ENCODE data around the gene COX11. TPM values are rescaled to one million over a fixed set of nuclear protein-coding genes. Genes with fewer than 3 reads are reported as not detected.

COX11 gene
- total and polyA plus RNA-seq, 2 of the 13 experiments (the other 11 are each of a cell fraction or from before 2014, with no cell fraction given), result 103 to 203 TPM

DNA sequence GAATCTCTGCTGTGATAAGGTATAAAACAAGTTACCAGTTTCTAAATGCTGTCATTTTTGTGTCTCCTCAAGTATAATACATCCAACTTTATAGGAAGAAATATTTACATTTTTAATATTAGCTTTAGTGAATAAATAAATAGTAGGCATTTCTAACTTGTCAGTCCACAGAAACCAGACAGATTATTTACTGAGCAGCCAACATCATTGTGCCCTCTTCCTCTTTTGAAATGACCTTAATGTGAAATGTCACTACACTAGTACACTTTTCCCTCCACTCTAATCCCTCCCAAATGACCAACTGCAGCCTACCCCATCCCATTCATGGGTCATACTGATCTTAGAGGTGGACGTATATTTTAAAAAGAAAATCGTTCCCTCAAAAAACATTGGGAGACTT, 9.3 kb upstream of the COX11 start:
- TF ChIP-seq KLF12 (CRISPR knock-in tag; IDR thresholded peaks at IDR 0.05; ENCODE audit: borderline replicate concordance) (no peak), SYNCRIP (IDR thresholded peaks at IDR 0.05; ENCODE audit: insufficient read depth, low read depth, low read length) (no peak), ONECUT2 (CRISPR knock-in tag; IDR thresholded peaks at IDR 0.05) (no peak)
- TF ChIP-seq, protein P1, sequence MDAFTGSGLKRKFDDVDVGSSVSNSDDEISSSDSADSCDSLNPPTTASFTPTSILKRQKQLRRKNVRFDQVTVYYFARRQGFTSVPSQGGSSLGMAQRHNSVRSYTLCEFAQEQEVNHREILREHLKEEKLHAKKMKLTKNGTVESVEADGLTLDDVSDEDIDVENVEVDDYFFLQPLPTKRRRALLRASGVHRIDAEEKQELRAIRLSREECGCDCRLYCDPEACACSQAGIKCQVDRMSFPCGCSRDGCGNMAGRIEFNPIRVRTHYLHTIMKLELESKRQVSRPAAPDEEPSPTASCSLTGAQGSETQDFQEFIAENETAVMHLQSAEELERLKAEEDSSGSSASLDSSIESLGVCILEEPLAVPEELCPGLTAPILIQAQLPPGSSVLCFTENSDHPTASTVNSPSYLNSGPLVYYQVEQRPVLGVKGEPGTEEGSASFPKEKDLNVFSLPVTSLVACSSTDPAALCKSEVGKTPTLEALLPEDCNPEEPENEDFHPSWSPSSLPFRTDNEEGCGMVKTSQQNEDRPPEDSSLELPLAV (CRISPR knock-in tag; conservative IDR thresholded peaks at IDR 0.05; ENCODE audit: low read depth), result no peak
- TF ChIP-seq, protein P2, sequence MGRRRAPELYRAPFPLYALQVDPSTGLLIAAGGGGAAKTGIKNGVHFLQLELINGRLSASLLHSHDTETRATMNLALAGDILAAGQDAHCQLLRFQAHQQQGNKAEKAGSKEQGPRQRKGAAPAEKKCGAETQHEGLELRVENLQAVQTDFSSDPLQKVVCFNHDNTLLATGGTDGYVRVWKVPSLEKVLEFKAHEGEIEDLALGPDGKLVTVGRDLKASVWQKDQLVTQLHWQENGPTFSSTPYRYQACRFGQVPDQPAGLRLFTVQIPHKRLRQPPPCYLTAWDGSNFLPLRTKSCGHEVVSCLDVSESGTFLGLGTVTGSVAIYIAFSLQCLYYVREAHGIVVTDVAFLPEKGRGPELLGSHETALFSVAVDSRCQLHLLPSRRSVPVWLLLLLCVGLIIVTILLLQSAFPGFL (CRISPR knock-in tag; IDR thresholded peaks at IDR 0.05), result no peak
- FAIRE-seq, result no peak
- no peak for ATAC-seq
- no peak overlapping the region for H3K4me3 ChIP-seq (replicated peaks in 1 of 3; ENCODE audit: insufficient read depth in 1 of 3, low read depth in 2 of 3, low read length in 3 of 3)
- H3K79me2 ChIP-seq (ENCODE audit: insufficient read depth, low read length), result peaks cover 91% of the 10 kb centered on the region
- CTCF ChIA-PET (ENCODE audit: low intra/inter-chr PET ratio, low total read pairs), result no interaction called here
- H3K9ac ChIP-seq (ENCODE audit: insufficient read depth, low read depth, low read length), result no peak overlapping the region
- no peak overlapping the region for H2AFZ ChIP-seq (ENCODE audit: low read length)
- 0 out of 5 replicates have a peak, but pooled peaks cover 0 to 3% of the 10 kb centered on the region in 2 experiments for H3K36me3 ChIP-seq (replicated peaks in 1 of 2; ENCODE audit: control insufficient read depth in 1 of 2, insufficient read depth in 2 of 2, low read length in 2 of 2)
- WGBS (ENCODE audit: low lambda C conversion rate), result 95% methylated on average over 2 of the region's 2 CpGs
- peaks cover 26% of the 10 kb centered on the region for H3K4me1 ChIP-seq (ENCODE audit: insufficient read depth, low read length)
- no peaks in the 10 kb centered on the region for H3K27me3 ChIP-seq (ENCODE audit: control insufficient read depth in 1 of 2, insufficient read depth in 2 of 2, low read length in 2 of 2)
- DNase-seq (ENCODE audit: low spot score), result no peak
- no peak overlapping the region for H3K4me2 ChIP-seq (ENCODE audit: low read depth, low read length)
- H3K27ac ChIP-seq (ENCODE audit: extremely low read length, insufficient read depth, low read length), result no peak overlapping the region
- POLR2A ChIA-PET, result no interaction called here
- no peaks in the 10 kb centered on the region for H4K20me1 ChIP-seq (ENCODE audit: insufficient read depth, low read length)
- in situ Hi-C loops (cut with HindIII; ENCODE audit: extremely low pct_ligation_motif_present, low pct_unique_long_range_greater_than_20kb) (no loop called here), intact Hi-C loops (cut with micrococcal nuclease; ENCODE audit: unreplicated experiment) (no loop called here)
- H3K9me3 ChIP-seq (ENCODE audit: low read length), result peaks cover 7% of the 10 kb centered on the region
- no TSS peak for BruUV-seq (replicated peaks)

DNA sequence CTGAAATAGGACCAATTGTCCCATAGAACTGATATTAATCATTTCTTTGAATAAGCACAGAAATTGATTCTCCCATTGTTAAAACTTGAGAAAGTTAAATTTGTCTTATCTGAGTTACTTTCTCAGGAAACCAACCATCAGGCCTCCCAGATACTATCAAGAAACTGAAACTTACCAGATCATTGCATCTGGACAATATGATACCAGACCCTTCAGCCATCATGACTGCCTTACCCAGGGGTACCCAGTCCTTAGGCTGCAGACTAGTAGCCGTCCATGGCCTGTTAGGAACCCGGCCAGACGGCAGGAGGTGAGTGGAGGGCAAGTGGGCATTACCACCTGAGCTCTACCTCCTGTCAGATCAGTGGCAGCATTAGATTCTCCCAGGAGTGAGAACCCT, 7.9 kb upstream of the COX11 start:
- peaks cover 91% of the 10 kb centered on the region for H3K79me2 ChIP-seq (ENCODE audit: insufficient read depth, low read length)
- ChIA-PET POLR2A (no interaction called here), CTCF (ENCODE audit: low intra/inter-chr PET ratio, low total read pairs) (no interaction called here)
- no peak overlapping the region for H2AFZ ChIP-seq (ENCODE audit: low read length)
- H3K4me1 ChIP-seq (ENCODE audit: insufficient read depth, low read length), result peaks cover 34% of the 10 kb centered on the region
- H3K9me3 ChIP-seq (ENCODE audit: low read length), result peaks cover 7% of the 10 kb centered on the region
- TF ChIP-seq ZNF773 (CRISPR knock-in tag; IDR thresholded peaks at IDR 0.05; ENCODE audit: borderline replicate concordance) (no peak), SALL1 (CRISPR knock-in tag; IDR thresholded peaks at IDR 0.05) (no peak), ZBTB38 (CRISPR knock-in tag; IDR thresholded peaks at IDR 0.05) (no peak), ZNF253 (CRISPR knock-in tag; IDR thresholded peaks at IDR 0.05; ENCODE audit: borderline replicate concordance) (no peak)
- TF ChIP-seq, protein P3, sequence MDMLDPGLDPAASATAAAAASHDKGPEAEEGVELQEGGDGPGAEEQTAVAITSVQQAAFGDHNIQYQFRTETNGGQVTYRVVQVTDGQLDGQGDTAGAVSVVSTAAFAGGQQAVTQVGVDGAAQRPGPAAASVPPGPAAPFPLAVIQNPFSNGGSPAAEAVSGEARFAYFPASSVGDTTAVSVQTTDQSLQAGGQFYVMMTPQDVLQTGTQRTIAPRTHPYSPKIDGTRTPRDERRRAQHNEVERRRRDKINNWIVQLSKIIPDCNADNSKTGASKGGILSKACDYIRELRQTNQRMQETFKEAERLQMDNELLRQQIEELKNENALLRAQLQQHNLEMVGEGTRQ (IDR thresholded peaks at IDR 0.05; ENCODE audit: low read depth, low read length), result no peak
- TF ChIP-seq, protein P3 (CRISPR knock-in tag; IDR thresholded peaks at IDR 0.05; ENCODE audit: borderline replicate concordance), result no peak
- no peak overlapping the region for H3K27ac ChIP-seq (ENCODE audit: extremely low read length, insufficient read depth, low read length)
- no peaks in the 10 kb centered on the region for H3K27me3 ChIP-seq (ENCODE audit: control insufficient read depth in 1 of 2, insufficient read depth in 2 of 2, low read length in 2 of 2)
- H3K4me2 ChIP-seq (ENCODE audit: low read depth, low read length), result no peak overlapping the region
- intact Hi-C loops (cut with micrococcal nuclease; ENCODE audit: unreplicated experiment) (no loop called here), in situ Hi-C loops (cut with HindIII; ENCODE audit: extremely low pct_ligation_motif_present, low pct_unique_long_range_greater_than_20kb) (no loop called here)
- ATAC-seq, result no peak
- WGBS (ENCODE audit: low lambda C conversion rate), result 100% methylated on average over 3 of the region's 3 CpGs
- no peak for DNase-seq (ENCODE audit: low spot score)
- H3K36me3 ChIP-seq (replicated peaks in 1 of 2; ENCODE audit: control insufficient read depth in 1 of 2, insufficient read depth in 2 of 2, low read length in 2 of 2), result 0 out of 5 replicates have a peak, but pooled peaks cover 0 to 3% of the 10 kb centered on the region in 2 experiments
- no peak overlapping the region for H3K4me3 ChIP-seq (replicated peaks in 1 of 3; ENCODE audit: insufficient read depth in 1 of 3, low read depth in 2 of 3, low read length in 3 of 3)
- no peaks in the 10 kb centered on the region for H4K20me1 ChIP-seq (ENCODE audit: insufficient read depth, low read length)
- FAIRE-seq, result no peak
- no TSS peak for BruUV-seq (replicated peaks)
- no peak overlapping the region for H3K9ac ChIP-seq (ENCODE audit: insufficient read depth, low read depth, low read length)
